ENCODE measurements around the gene DUOX1. TPM values are rescaled to one million over a fixed set of nuclear protein-coding genes. Genes with fewer than 3 reads are reported as not detected.

Gene DUOX1
- total and polyA plus RNA-seq, 4 donors, result 0.02 to 0.94 (median 0.08) TPM; not detected in 1

- H3K36me3 ChIP-seq (ENCODE audit: control insufficient read depth in 4 of 4, insufficient read depth in 3 of 4, low read depth in 1 of 4, low read length in 3 of 4), result no peaks in the 10 kb centered on the region
- no peaks in the 10 kb centered on the region for H3K27me3 ChIP-seq (ENCODE audit: control insufficient read depth in 4 of 4, insufficient read depth in 4 of 4, low read length in 3 of 4)
- no peak for DNase-seq (ENCODE audit: low spot score)
- no peak overlapping the region for H3K27ac ChIP-seq (ENCODE audit: low read depth in 1 of 2, low read length in 2 of 2)
- H3K9ac ChIP-seq (ENCODE audit: low read depth in 1 of 2, low read length in 2 of 2), result no peak overlapping the region
- 95% methylated on average over 3 of the region's 3 CpGs for WGBS
- H3K4me1 ChIP-seq (ENCODE audit: control insufficient read depth in 4 of 4, insufficient read depth in 4 of 4, low read length in 3 of 4), result peaks cover 21 to 47% (median 30%) of the 10 kb centered on the region in 4 donors
- no peak overlapping the region for H3K4me3 ChIP-seq (ENCODE audit: low read depth in 1 of 3, low read length in 3 of 3)
- H3K9me3 ChIP-seq (ENCODE audit: control insufficient read depth in 4 of 4, low read length in 3 of 4), result no peaks in the 10 kb centered on the region
- TF ChIP-seq RXRA (IDR thresholded peaks at IDR 0.05) (no peak), YY1 (IDR thresholded peaks at IDR 0.05) (no peak), FOXA1 (IDR thresholded peaks at IDR 0.05) (no peak)
These were observed 55.4 kb downstream of the DUOX1 start for GRCh38 chr15:45185069-45185779.

DNA sequence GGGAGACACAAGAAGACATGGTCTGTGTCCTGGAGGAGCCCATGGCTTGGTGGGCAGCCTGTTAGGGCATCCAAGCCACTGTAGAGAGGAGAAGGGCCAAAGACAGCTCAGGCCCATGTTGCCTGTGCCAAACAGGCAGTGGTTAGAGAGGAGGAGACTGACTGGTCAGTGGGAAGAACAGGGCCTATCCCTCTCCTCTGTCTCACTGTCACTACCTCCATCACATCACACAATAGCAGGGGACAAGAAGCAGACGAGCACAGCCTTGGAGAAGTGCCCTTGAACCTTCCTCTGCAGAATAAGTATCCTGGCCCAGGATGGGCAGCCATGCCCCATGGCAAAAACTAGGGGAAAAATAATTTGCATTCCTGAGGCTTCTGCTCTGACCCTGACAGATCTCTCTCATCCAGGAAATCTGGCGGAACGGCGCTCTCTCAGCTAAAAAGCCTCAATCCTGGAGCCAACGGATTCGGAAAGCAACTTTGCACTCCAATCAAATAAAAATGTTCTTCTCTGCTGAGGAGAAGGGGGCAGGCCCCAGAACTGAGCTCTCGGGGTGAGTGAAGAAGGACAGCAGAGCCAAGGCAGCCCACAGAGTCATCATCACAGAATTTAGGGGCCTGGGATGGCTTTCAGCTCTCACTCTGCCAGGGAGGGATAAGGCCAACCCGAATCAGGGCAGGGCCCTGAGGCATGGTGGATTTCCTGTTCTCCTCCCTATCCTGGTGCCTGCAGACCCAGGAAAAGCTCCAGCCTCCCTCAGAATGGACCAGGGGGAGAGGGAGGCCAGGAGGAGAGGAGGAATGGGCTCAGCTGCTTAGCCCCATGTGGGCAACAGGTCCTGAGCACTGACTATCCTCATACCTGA is 56.3 kb downstream of the DUOX1 start:
- peak overlapping the region in 2 of 3 donors; percentile 62 to 88 for H3K4me3 ChIP-seq (ENCODE audit: low read depth in 1 of 3, low read length in 3 of 3)
- H3K9me3 ChIP-seq (ENCODE audit: control insufficient read depth in 4 of 4, low read length in 3 of 4), result no peaks in the 10 kb centered on the region
- no peaks in the 10 kb centered on the region for H3K36me3 ChIP-seq (ENCODE audit: control insufficient read depth in 4 of 4, insufficient read depth in 3 of 4, low read depth in 1 of 4, low read length in 3 of 4)
- no peaks in the 10 kb centered on the region for H3K27me3 ChIP-seq (ENCODE audit: control insufficient read depth in 4 of 4, insufficient read depth in 4 of 4, low read length in 3 of 4)
- H3K27ac ChIP-seq (ENCODE audit: low read depth in 1 of 2, low read length in 2 of 2), result peak overlapping the region; percentile 37 to 49
- no peak overlapping the region for H3K9ac ChIP-seq (ENCODE audit: low read depth in 1 of 2, low read length in 2 of 2)
- no peak for DNase-seq (ENCODE audit: low spot score)
- TF ChIP-seq, protein P1, sequence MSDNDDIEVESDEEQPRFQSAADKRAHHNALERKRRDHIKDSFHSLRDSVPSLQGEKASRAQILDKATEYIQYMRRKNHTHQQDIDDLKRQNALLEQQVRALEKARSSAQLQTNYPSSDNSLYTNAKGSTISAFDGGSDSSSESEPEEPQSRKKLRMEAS (IDR thresholded peaks at IDR 0.05), result no peak
- TF ChIP-seq FOXA2 (IDR thresholded peaks at IDR 0.05) (no peak), EGR1 (IDR thresholded peaks at IDR 0.05; ENCODE audit: low read depth in 2 of 2) (no peak), GABPA (IDR thresholded peaks at IDR 0.05 in 1 of 2, conservative IDR thresholded peaks at IDR 0.05 in 1 of 2) (no peak)
- TF ChIP-seq, protein P2, sequence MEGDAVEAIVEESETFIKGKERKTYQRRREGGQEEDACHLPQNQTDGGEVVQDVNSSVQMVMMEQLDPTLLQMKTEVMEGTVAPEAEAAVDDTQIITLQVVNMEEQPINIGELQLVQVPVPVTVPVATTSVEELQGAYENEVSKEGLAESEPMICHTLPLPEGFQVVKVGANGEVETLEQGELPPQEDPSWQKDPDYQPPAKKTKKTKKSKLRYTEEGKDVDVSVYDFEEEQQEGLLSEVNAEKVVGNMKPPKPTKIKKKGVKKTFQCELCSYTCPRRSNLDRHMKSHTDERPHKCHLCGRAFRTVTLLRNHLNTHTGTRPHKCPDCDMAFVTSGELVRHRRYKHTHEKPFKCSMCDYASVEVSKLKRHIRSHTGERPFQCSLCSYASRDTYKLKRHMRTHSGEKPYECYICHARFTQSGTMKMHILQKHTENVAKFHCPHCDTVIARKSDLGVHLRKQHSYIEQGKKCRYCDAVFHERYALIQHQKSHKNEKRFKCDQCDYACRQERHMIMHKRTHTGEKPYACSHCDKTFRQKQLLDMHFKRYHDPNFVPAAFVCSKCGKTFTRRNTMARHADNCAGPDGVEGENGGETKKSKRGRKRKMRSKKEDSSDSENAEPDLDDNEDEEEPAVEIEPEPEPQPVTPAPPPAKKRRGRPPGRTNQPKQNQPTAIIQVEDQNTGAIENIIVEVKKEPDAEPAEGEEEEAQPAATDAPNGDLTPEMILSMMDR (IDR thresholded peaks at IDR 0.05; ENCODE audit: low read depth, low read length, missing input control), result no peak
- 48% methylated on average over 8 of the region's 8 CpGs for WGBS
- peaks cover 20 to 47% (median 30%) of the 10 kb centered on the region in 4 donors for H3K4me1 ChIP-seq (ENCODE audit: control insufficient read depth in 4 of 4, insufficient read depth in 4 of 4, low read length in 3 of 4)

- no peaks in the 10 kb centered on the region for H3K9me3 ChIP-seq (ENCODE audit: control insufficient read depth in 4 of 4, low read length in 3 of 4)
- peak overlapping the region; percentile 27 to 88 (median 62) for H3K4me3 ChIP-seq (ENCODE audit: low read depth in 1 of 3, low read length in 3 of 3)
- H3K4me1 ChIP-seq (ENCODE audit: control insufficient read depth in 4 of 4, insufficient read depth in 4 of 4, low read length in 3 of 4), result peaks cover 20 to 47% (median 30%) of the 10 kb centered on the region in 4 donors
- H3K9ac ChIP-seq (ENCODE audit: low read depth in 1 of 2, low read length in 2 of 2), result peak overlapping the region in 1 of 2 donors; percentile 40
- no peak for TF ChIP-seq HNF4G (IDR thresholded peaks at IDR 0.05)
- TF ChIP-seq TAF1 (conservative IDR thresholded peaks at IDR 0.05), result no peak
- no peak for TF ChIP-seq JUND (IDR thresholded peaks at IDR 0.05)
- TF ChIP-seq NR2F2 (IDR thresholded peaks at IDR 0.05), result peak; percentile 87
- peak; percentile 50 to 77 for TF ChIP-seq HNF4A (conservative IDR thresholded peaks at IDR 0.05)
- peak; percentile 39 for TF ChIP-seq SP1 (IDR thresholded peaks at IDR 0.05)
- no peak for TF ChIP-seq FOXA2 (IDR thresholded peaks at IDR 0.05)
- TF ChIP-seq REST (IDR thresholded peaks at IDR 0.05), result no peak
- TF ChIP-seq RXRA (IDR thresholded peaks at IDR 0.05), result peak; percentile 53 to 74
- TF ChIP-seq ZBTB33 (IDR thresholded peaks at IDR 0.05), result no peak
- TF ChIP-seq RAD21 (IDR thresholded peaks at IDR 0.05), result peak in 1 of 2 donors; percentile 5
- peak overlapping the region; percentile 37 to 66 for H3K27ac ChIP-seq (ENCODE audit: low read depth in 1 of 2, low read length in 2 of 2)
- 8% methylated on average over 42 of the region's 42 CpGs for WGBS
- no peaks in the 10 kb centered on the region for H3K36me3 ChIP-seq (ENCODE audit: control insufficient read depth in 4 of 4, insufficient read depth in 3 of 4, low read depth in 1 of 4, low read length in 3 of 4)
- DNase-seq (ENCODE audit: low spot score), result no peak
- no peaks in the 10 kb centered on the region for H3K27me3 ChIP-seq (ENCODE audit: control insufficient read depth in 4 of 4, insufficient read depth in 4 of 4, low read length in 3 of 4)
These were observed 57.2 kb downstream of the DUOX1 start for GRCh38 chr15:45186771-45187577.
